ENCODE results near the gene CCDC40. TPM values are rescaled to one million over a fixed set of nuclear protein-coding genes. Genes with fewer than 3 reads are reported as not detected.

Gene CCDC40
- total RNA-seq, 1 experiment from 2014 or later, result 14.2 TPM

GRCh38 chr17:79995696-79996095, 40.7 kb upstream of the CCDC40 start:
- Histone ChIP-seq H3F3A (ENCODE audit: insufficient read depth, low read depth) (peaks cover 40% of the 10 kb centered on the region), H2AFZ (no peak overlapping the region), H3K9me2 (ENCODE audit: insufficient read depth) (no peaks in the 10 kb centered on the region), H3K27me3 (ENCODE audit: insufficient read depth, low read depth) (no peaks in the 10 kb centered on the region), H3K4me1 (replicated peaks; ENCODE audit: insufficient read depth) (peaks cover 36% of the 10 kb centered on the region), H3K4me2 (no peak overlapping the region), H3K4me3 (no peak overlapping the region), H3K79me2 (ENCODE audit: low read depth) (no peaks in the 10 kb centered on the region), H3K9me3 (ENCODE audit: insufficient read depth, low read depth) (no peaks in the 10 kb centered on the region), H3K27ac (no peak overlapping the region), H3K36me3 (ENCODE audit: low read depth) (no peaks in the 10 kb centered on the region), H4K20me1 (ENCODE audit: insufficient read depth) (no peaks in the 10 kb centered on the region)
- POLR2A ChIA-PET (ENCODE audit: unreplicated experiment), result no interaction called here
- TF ChIP-seq CTCF (conservative IDR thresholded peaks at IDR 0.05) (no peak), EZH2 (IDR thresholded peaks at IDR 0.05; ENCODE audit: low read depth) (no peak)
- DNase-seq, result no peak
- intact Hi-C loops (cut with micrococcal nuclease; ENCODE audit: unreplicated experiment), result no loop called here
- CTCF ChIA-PET, result no interaction called here
- BruUV-seq (replicated peaks), result no TSS peak

- Histone ChIP-seq H3K79me2 (ENCODE audit: low read depth) (no peaks in the 10 kb centered on the region), H3K27ac (no peak overlapping the region), H3K9me2 (ENCODE audit: insufficient read depth) (no peaks in the 10 kb centered on the region), H4K20me1 (ENCODE audit: insufficient read depth) (no peaks in the 10 kb centered on the region), H3K27me3 (ENCODE audit: insufficient read depth, low read depth) (no peaks in the 10 kb centered on the region), H3K4me3 (no peak overlapping the region), H3K4me2 (no peak overlapping the region), H2AFZ (no peak overlapping the region), H3K4me1 (replicated peaks; ENCODE audit: insufficient read depth) (peaks cover 33% of the 10 kb centered on the region), H3K9me3 (ENCODE audit: insufficient read depth, low read depth) (no peaks in the 10 kb centered on the region), H3K36me3 (ENCODE audit: low read depth) (no peaks in the 10 kb centered on the region), H3F3A (ENCODE audit: insufficient read depth, low read depth) (peaks cover 40% of the 10 kb centered on the region)
- BruUV-seq (replicated peaks), result no TSS peak
- ChIA-PET POLR2A (ENCODE audit: unreplicated experiment) (no interaction called here), CTCF (no interaction called here)
- no peak for DNase-seq
- intact Hi-C loops (cut with micrococcal nuclease; ENCODE audit: unreplicated experiment), result no loop called here
- no peak for TF ChIP-seq CTCF (conservative IDR thresholded peaks at IDR 0.05)
- TF ChIP-seq EZH2 (IDR thresholded peaks at IDR 0.05; ENCODE audit: low read depth), result no peak
Measured at GRCh38 chr17:79996291-79996690, 40.2 kb upstream of the CCDC40 start.

GRCh38 chr17:79997011-79997660, 39.3 kb upstream of the CCDC40 start:
- no peaks in the 10 kb centered on the region for H3K27me3 ChIP-seq (ENCODE audit: insufficient read depth, low read depth)
- peaks cover 27% of the 10 kb centered on the region for H3K4me1 ChIP-seq (replicated peaks; ENCODE audit: insufficient read depth)
- H3K4me2 ChIP-seq, result no peak overlapping the region
- peaks cover 38% of the 10 kb centered on the region for H3F3A ChIP-seq (ENCODE audit: insufficient read depth, low read depth)
- no TSS peak for BruUV-seq (replicated peaks)
- no peak overlapping the region for H2AFZ ChIP-seq
- H4K20me1 ChIP-seq (ENCODE audit: insufficient read depth), result no peaks in the 10 kb centered on the region
- no peak overlapping the region for H3K4me3 ChIP-seq
- ChIA-PET POLR2A (ENCODE audit: unreplicated experiment) (interaction anchor here (0.7 kb wide), 1 partner anchor 280 kb away, joined by 5 read pairs; no protein-coding TSS in a partner anchor), CTCF (interaction anchor here (0.7 kb wide), 1 partner anchor 32 kb away, joined by 3 read pairs; no protein-coding TSS in a partner anchor)
- DNase-seq, result no peak
- intact Hi-C loops (cut with micrococcal nuclease; ENCODE audit: unreplicated experiment), result no loop called here
- no peaks in the 10 kb centered on the region for H3K9me3 ChIP-seq (ENCODE audit: insufficient read depth, low read depth)
- H3K9me2 ChIP-seq (ENCODE audit: insufficient read depth), result no peaks in the 10 kb centered on the region
- no peak overlapping the region for H3K27ac ChIP-seq
- H3K79me2 ChIP-seq (ENCODE audit: low read depth), result no peaks in the 10 kb centered on the region
- TF ChIP-seq CTCF (conservative IDR thresholded peaks at IDR 0.05), result no peak
- TF ChIP-seq EZH2 (IDR thresholded peaks at IDR 0.05; ENCODE audit: low read depth), result no peak
- H3K36me3 ChIP-seq (ENCODE audit: low read depth), result no peaks in the 10 kb centered on the region
